B cell (primary cell): ENCODE data around the gene BRWD1. TPM values are rescaled to one million over a fixed set of nuclear protein-coding genes. Genes with fewer than 3 reads are reported as not detected.

Source experiments
- ATAC-seq: fragments of 200-7000 bp; cut with Tn5 transposase; one replicate; pipeline ENCODE4 v1.10.0; 2021; ENCODE audit warnings: low read depth, mild to moderate bottlenecking, moderate number of reproducible peaks, moderate library complexity
- CTCF ChIA-PET: fragments of 350-600 bp; sonication (Branson Sonifier 250); formaldehyde crosslinking; loops from one replicate; lab custom pipeline; 2021; ENCODE audit warnings: antibody characterized with exemption, inconsistent platforms; lab: Charles Lee
- POLR2A ChIA-PET: fragments of 350-600 bp; sonication (Branson Sonifier 250); formaldehyde crosslinking; loops from one replicate; lab custom pipeline; 2021; ENCODE audit warnings: antibody characterized with exemption; lab: Charles Lee
- DNase-seq: peaks from one replicate; pipeline ENCODE4 v3.0.0; 2013
- H2AFZ ChIP-seq: 2 replicates; pipeline ENCODE4 v1.6.1; 2012; ENCODE audit warnings: mild to moderate bottlenecking, low read depth, low read length; ENCODE audit not compliant: insufficient read depth, poor library complexity, severe bottlenecking
- H3K27ac ChIP-seq, 2 donors: 1 replicate in 1 of 2; 2 replicates in 1 of 2; pipeline ENCODE4 v1.5.1; 2012 to 2013; ENCODE audit warnings: low read length in 2 of 2, mild to moderate bottlenecking in 2 of 2, moderate library complexity in 1 of 2
- H3K27me3 ChIP-seq, 4 experiments: fragments of 200-600 bp in 1 of 4; sonication (generic) in 1 of 4; replicated peaks in 1 of 4; 1 replicate in 2 of 4; 2 replicates in 2 of 4; pipeline versions ENCODE4 v1.6.1 to v1.7.0; 2013 to 2016; ENCODE audit warnings: low read length in 3 of 4, mild to moderate bottlenecking in 2 of 4, mixed read lengths in 1 of 4, moderate library complexity in 1 of 4; ENCODE audit not compliant: insufficient read depth in 4 of 4, control insufficient read depth in 3 of 4; ENCODE audit errors: control extremely low read depth in 1 of 4
- H3K36me3 ChIP-seq, 2 experiments: replicated peaks in 1 of 2; 1 replicate in 1 of 2; 2 replicates in 1 of 2; pipeline versions ENCODE4 v1.6.1 to v1.7.1; 2013; ENCODE audit warnings: low read length in 1 of 2; ENCODE audit not compliant: insufficient read depth in 2 of 2, control insufficient read depth in 1 of 2; ENCODE audit errors: control extremely low read depth in 1 of 2, extremely low read depth in 1 of 2
- H3K4me1 ChIP-seq, 2 donors: fragments of 200-600 bp in 1 of 2; sonication (generic) in 1 of 2; 1 replicate in 1 of 2; 2 replicates in 1 of 2; pipeline versions ENCODE4 v1.5.1 to v1.6.1; 2013 to 2017; ENCODE audit warnings: low read length in 2 of 2; ENCODE audit not compliant: control insufficient read depth in 2 of 2, insufficient read depth in 2 of 2
- H3K4me2 ChIP-seq: replicated peaks from 2 replicates; pipeline ENCODE3; 2012; ENCODE audit warnings: mild to moderate bottlenecking, low read depth, low read length; ENCODE audit not compliant: poor library complexity, severe bottlenecking
- H3K4me3 ChIP-seq, 5 experiments: fragments of 200-600 bp in 1 of 5; sonication (generic) in 1 of 5; 1 replicate in 3 of 5; 2 replicates in 2 of 5; pipeline versions ENCODE4 v1.5.1 to v1.7.0; 2011 to 2016; ENCODE audit warnings: low read length in 4 of 5, mild to moderate bottlenecking in 4 of 5, low read depth in 2 of 5, control low read depth in 1 of 5, moderate library complexity in 1 of 5; ENCODE audit not compliant: insufficient read depth in 1 of 5; ENCODE audit errors: control extremely low read depth in 1 of 5, extremely low read depth in 1 of 5
- H3K79me2 ChIP-seq: fragments of 200-600 bp; sonication (generic); one replicate; pipeline ENCODE4 v1.6.0; 2016; ENCODE audit warnings: low read length; ENCODE audit not compliant: control insufficient read depth, insufficient read depth
- H3K9ac ChIP-seq: fragments of 200-600 bp; sonication (generic); 2 replicates; pipeline ENCODE4 v1.6.1; 2017; ENCODE audit warnings: mild to moderate bottlenecking, low read length, moderate library complexity
- H3K9me3 ChIP-seq, 3 donors: one replicate each; pipeline versions ENCODE4 v1.6.1 to v1.7.1; 2013; ENCODE audit warnings: low read length in 2 of 3; ENCODE audit not compliant: control insufficient read depth in 2 of 3, insufficient read depth in 1 of 3; ENCODE audit errors: control extremely low read depth in 1 of 3
- H4K20me1 ChIP-seq: 2 replicates; pipeline ENCODE4 v1.6.0; 2012; ENCODE audit warnings: mild to moderate bottlenecking, low read length; ENCODE audit not compliant: insufficient read depth, control insufficient read depth, poor library complexity, severe bottlenecking
- H3K27ac Mint-ChIP-seq: one replicate; pipeline ENCODE4 v1.8.0; 2021; ENCODE audit warnings: mixed read lengths
- H3K27me3 Mint-ChIP-seq: one replicate; pipeline ENCODE4 v1.8.0; 2021; ENCODE audit warnings: mixed read lengths
- H3K4me1 Mint-ChIP-seq: one replicate; pipeline ENCODE4 v1.8.0; 2021; ENCODE audit warnings: mixed read lengths
- H3K4me3 Mint-ChIP-seq: one replicate; pipeline ENCODE4 v1.8.0; 2021; ENCODE audit warnings: mixed read lengths
- H3K9me3 Mint-ChIP-seq: one replicate; pipeline ENCODE4 v1.8.0; 2022; ENCODE audit warnings: mixed read lengths; ENCODE audit not compliant: insufficient read depth
- CTCF ChIP-seq: fragments of 200-600 bp; IDR thresholded peaks from one replicate; pipeline ENCODE4 v1.8.0; 2022; ENCODE audit warnings: antibody characterized with exemption, mild to moderate bottlenecking
- EZH2 ChIP-seq: IDR thresholded peaks from 2 replicates; pipeline ENCODE4 v1.6.1; 2012; ENCODE audit warnings: borderline replicate concordance, low read depth, mild to moderate bottlenecking, moderate library complexity, low read length; ENCODE audit not compliant: insufficient read depth, poor library complexity, severe bottlenecking
- WGBS: methylation state at CpG from one replicate; pipeline ENCODE4 v1.1.5; 2013; ENCODE audit warnings: missing lambda C conversion rate; ENCODE audit not compliant: insufficient coverage; 5-methylcytosine and 5-hydroxymethylcytosine counted together
- intact Hi-C: fragments of 100-400 bp; cut with micrococcal nuclease; formaldehyde crosslinking; loops from one replicate; pipeline ENCODE4 v1.10.0; 2022
- polyA plus RNA-seq: library from polyadenylated mRNA; depleted of rRNA; stranded (reverse); fragments of >200 nt; gene quantifications from 2 replicates; pipeline ENCODE4 v1.2.3, GENCODE V29; 2012
- total RNA-seq, 2 donors: library from RNA; stranded (reverse); fragments of 120-200 nt in 1 of 2; gene quantifications; 1 replicate in 1 of 2; 2 replicates in 1 of 2; pipeline versions ENCODE4 v1.2.3 to v1.2.4, GENCODE V29; 2013 to 2022

BRWD1 gene
- total and polyA plus RNA-seq, 2 donors (not counting 1 experiment from before 2014, with no cell fraction given) = 9.4 to 93.9 TPM

- Histone ChIP-seq H3K27me3 (no peaks in the 10 kb centered on the region), H3K36me3 (no peaks in the 10 kb centered on the region), H3K4me2 (no peak overlapping the region), H4K20me1 (no peaks in the 10 kb centered on the region), H3K9me3 (no peaks in the 10 kb centered on the region), H3K9ac (no peak overlapping the region), H3K27ac (no peak overlapping the region), H3K4me1 (no peaks in the 10 kb centered on the region), H3K4me3 (no peak overlapping the region), H2AFZ (no peak overlapping the region), H3K79me2 (no peaks in the 10 kb centered on the region)
- Mint-ChIP-seq H3K27me3 (peaks cover 9% of the 10 kb centered on the region), H3K9me3 (no peaks in the 10 kb centered on the region), H3K27ac (no peak overlapping the region), H3K4me3 (no peak overlapping the region), H3K4me1 (peaks cover 4% of the 10 kb centered on the region)
- POLR2A ChIA-PET = no interaction called here
- no peak for DNase-seq
- intact Hi-C loops = no loop called here
- TF ChIP-seq EZH2 (no peak), CTCF (no peak)
- WGBS = no CpG with 5 or more reads among the region's 7 CpGs
- CTCF ChIA-PET = no interaction called here
- ATAC-seq = no peak
Measured at GRCh38 chr21:39327727-39328126, 14.3 kb upstream of the BRWD1 start.

- TF ChIP-seq CTCF (no peak), EZH2 (no peak)
Measured at GRCh38 chr21:39326607-39327307, 13.3 kb upstream of the BRWD1 start.

More at GRCh38 chr21:39326607-39327307, 13.3 kb upstream of the BRWD1 start:
- Histone ChIP-seq H3K9me3 (no peaks in the 10 kb centered on the region), H3K27me3 (no peaks in the 10 kb centered on the region), H2AFZ (no peak overlapping the region), H4K20me1 (no peaks in the 10 kb centered on the region), H3K4me1 (no peaks in the 10 kb centered on the region), H3K4me2 (no peak overlapping the region), H3K79me2 (no peaks in the 10 kb centered on the region), H3K9ac (no peak overlapping the region), H3K4me3 (no peak overlapping the region), H3K36me3 (no peaks in the 10 kb centered on the region), H3K27ac (no peak overlapping the region)
- H3K27me3 Mint-ChIP-seq = peaks cover 9% of the 10 kb centered on the region
- WGBS = 96% methylated on average over 5 of the region's 7 CpGs
- H3K27ac Mint-ChIP-seq = no peak overlapping the region
- no peaks in the 10 kb centered on the region for H3K9me3 Mint-ChIP-seq
- DNase-seq (no peak), ATAC-seq (no peak)
- H3K4me3 Mint-ChIP-seq = no peak overlapping the region
- intact Hi-C loops = no loop called here
- ChIA-PET POLR2A (interaction anchor here (0.7 kb wide), 1 partner anchor 10 kb away, joined by 3 read pairs; no protein-coding TSS in a partner anchor), CTCF (interaction anchor here (1.0 kb wide), 1 partner anchor 61 kb away, joined by 7 read pairs; no protein-coding TSS in a partner anchor)
- peaks cover 4% of the 10 kb centered on the region for H3K4me1 Mint-ChIP-seq
